ENCODE results near the gene VEGFC. TPM values are rescaled to one million over a fixed set of nuclear protein-coding genes. Genes with fewer than 3 reads are reported as not detected.
A peak's percentile ranks its signal among the peaks of the same experiment; 100 is the strongest.

VEGFC gene
- total RNA-seq, 5 donors from 2014 or later (not counting 1 experiment from before 2014, with no cell fraction given) = 0.13 to 0.18 TPM; not detected in 3

GRCh38 chr4:176800891-176801534, 8.3 kb upstream of the VEGFC start:
- no peaks in the 10 kb centered on the region for H3K4me1 ChIP-seq (ENCODE audit: control insufficient read depth in 1 of 2, extremely low read depth in 1 of 2, insufficient read depth in 2 of 2, low read length in 2 of 2)
- ChIA-PET POLR2A (no interaction called here), CTCF (no interaction called here)
- Mint-ChIP-seq H3K4me3 (no peak overlapping the region), H3K4me1 (no peaks in the 10 kb centered on the region), H3K27ac (no peak overlapping the region), H3K36me3 (no peaks in the 10 kb centered on the region), H3K27me3 (peaks cover 0 to 16% of the 10 kb centered on the region in 2 donors), H3K9me3 (peaks cover 0 to 5% (median 3%) of the 10 kb centered on the region in 3 donors)
- H3K27me3 ChIP-seq (replicated peaks in 1 of 2; ENCODE audit: control insufficient read depth in 2 of 2, extremely low read depth in 1 of 2, insufficient read depth in 2 of 2, low read length in 1 of 2) = no peaks in the 10 kb centered on the region
- H3K36me3 ChIP-seq (ENCODE audit: control insufficient read depth in 2 of 2, extremely low read depth in 1 of 2, insufficient read depth in 1 of 2, low read length in 1 of 2) = no peaks in the 10 kb centered on the region
- no peak overlapping the region for H3K27ac ChIP-seq (ENCODE audit: low read length)
- no peak overlapping the region for H3K4me3 ChIP-seq (ENCODE audit: control insufficient read depth in 1 of 2, extremely low read depth in 1 of 2, low read length in 1 of 2)
- no CpG with 5 or more reads among the region's 2 CpGs for WGBS (ENCODE audit: insufficient coverage)
- DNase-seq (no peak), ATAC-seq (replicated peaks in 1 of 4) (no peak)
- no peaks in the 10 kb centered on the region for H3K9me3 ChIP-seq

GRCh38 chr4:176799653-176800052, 6.9 kb upstream of the VEGFC start:
- peaks cover 4 to 26% of the 10 kb centered on the region in 2 donors for H3K27me3 Mint-ChIP-seq
- WGBS (ENCODE audit: insufficient coverage) = no CpG with 5 or more reads among the region's 2 CpGs
- no peaks in the 10 kb centered on the region for H3K36me3 ChIP-seq (ENCODE audit: control insufficient read depth in 2 of 2, extremely low read depth in 1 of 2, insufficient read depth in 1 of 2, low read length in 1 of 2)

GRCh38 chr4:176798540-176798939, 5.8 kb upstream of the VEGFC start:
- Mint-ChIP-seq H3K36me3 (no peaks in the 10 kb centered on the region), H3K27ac (no peak overlapping the region), H3K4me3 (no peak overlapping the region), H3K4me1 (peaks cover 0 to 1% (median 0%) of the 10 kb centered on the region in 3 donors), H3K9me3 (peaks cover 0 to 4% (median 3%) of the 10 kb centered on the region in 3 donors), H3K27me3 (peaks cover 15 to 37% of the 10 kb centered on the region in 2 donors)
- DNase-seq = no peak
- no peaks in the 10 kb centered on the region for H3K36me3 ChIP-seq (ENCODE audit: control insufficient read depth in 2 of 2, extremely low read depth in 1 of 2, insufficient read depth in 1 of 2, low read length in 1 of 2)
- H3K4me3 ChIP-seq (ENCODE audit: control insufficient read depth in 1 of 2, extremely low read depth in 1 of 2, low read length in 1 of 2) = no peak overlapping the region
- CTCF ChIA-PET = no interaction called here
- no peaks in the 10 kb centered on the region for H3K4me1 ChIP-seq (ENCODE audit: control insufficient read depth in 1 of 2, extremely low read depth in 1 of 2, insufficient read depth in 2 of 2, low read length in 2 of 2)
- peaks cover under 1 to 1% of the 10 kb centered on the region in 2 experiments for H3K27me3 ChIP-seq (replicated peaks in 1 of 2; ENCODE audit: control insufficient read depth in 2 of 2, extremely low read depth in 1 of 2, insufficient read depth in 2 of 2, low read length in 1 of 2)
- no peaks in the 10 kb centered on the region for H3K9me3 ChIP-seq
- H3K27ac ChIP-seq (ENCODE audit: low read length) = no peak overlapping the region
- POLR2A ChIA-PET = no interaction called here
- no peak for ATAC-seq (replicated peaks in 1 of 4)
- WGBS (ENCODE audit: insufficient coverage) = no CpG with 5 or more reads among the region's 1 CpG

More at GRCh38 chr4:176799653-176800052, 6.9 kb upstream of the VEGFC start:
- Mint-ChIP-seq H3K36me3 (no peaks in the 10 kb centered on the region), H3K4me1 (no peaks in the 10 kb centered on the region), H3K9me3 (peaks cover 0 to 4% (median 3%) of the 10 kb centered on the region in 3 donors), H3K27ac (no peak overlapping the region), H3K4me3 (no peak overlapping the region)
- Histone ChIP-seq H3K9me3 (no peaks in the 10 kb centered on the region), H3K4me1 (ENCODE audit: control insufficient read depth in 1 of 2, extremely low read depth in 1 of 2, insufficient read depth in 2 of 2, low read length in 2 of 2) (no peaks in the 10 kb centered on the region), H3K27me3 (replicated peaks in 1 of 2; ENCODE audit: control insufficient read depth in 2 of 2, extremely low read depth in 1 of 2, insufficient read depth in 2 of 2, low read length in 1 of 2) (no peaks in the 10 kb centered on the region), H3K27ac (ENCODE audit: low read length) (no peak overlapping the region), H3K4me3 (ENCODE audit: control insufficient read depth in 1 of 2, extremely low read depth in 1 of 2, low read length in 1 of 2) (no peak overlapping the region)
- CTCF ChIA-PET = no interaction called here
- ATAC-seq (replicated peaks in 1 of 4) (no peak), DNase-seq (no peak)
- POLR2A ChIA-PET = no interaction called here

GRCh38 chr4:176795441-176795840, 2.7 kb upstream of the VEGFC start:
- Mint-ChIP-seq H3K27me3 (peaks cover 33 to 52% of the 10 kb centered on the region in 2 donors), H3K9me3 (peaks cover 0 to 4% (median 3%) of the 10 kb centered on the region in 3 donors), H3K4me3 (no peak overlapping the region), H3K36me3 (no peaks in the 10 kb centered on the region), H3K27ac (no peak overlapping the region), H3K4me1 (peaks cover 8 to 11% (median 9%) of the 10 kb centered on the region in 3 donors)
- Histone ChIP-seq H3K9me3 (no peaks in the 10 kb centered on the region), H3K4me1 (ENCODE audit: control insufficient read depth in 1 of 2, extremely low read depth in 1 of 2, insufficient read depth in 2 of 2, low read length in 2 of 2) (no peaks in the 10 kb centered on the region), H3K4me3 (ENCODE audit: control insufficient read depth in 1 of 2, extremely low read depth in 1 of 2, low read length in 1 of 2) (no peak overlapping the region), H3K36me3 (ENCODE audit: control insufficient read depth in 2 of 2, extremely low read depth in 1 of 2, insufficient read depth in 1 of 2, low read length in 1 of 2) (no peaks in the 10 kb centered on the region), H3K27ac (ENCODE audit: low read length) (no peak overlapping the region), H3K27me3 (replicated peaks in 1 of 2; ENCODE audit: control insufficient read depth in 2 of 2, extremely low read depth in 1 of 2, insufficient read depth in 2 of 2, low read length in 1 of 2) (peaks cover 5 to 16% of the 10 kb centered on the region in 2 experiments)
- ATAC-seq (replicated peaks in 1 of 4) (no peak), DNase-seq (no peak)
- ChIA-PET POLR2A (no interaction called here), CTCF (no interaction called here)
- no CpG with 5 or more reads among the region's 1 CpG for WGBS (ENCODE audit: insufficient coverage)

GRCh38 chr4:176794651-176795050, 1.9 kb upstream of the VEGFC start:
- Histone ChIP-seq H3K36me3 (ENCODE audit: control insufficient read depth in 2 of 2, extremely low read depth in 1 of 2, insufficient read depth in 1 of 2, low read length in 1 of 2) (no peaks in the 10 kb centered on the region), H3K27me3 (replicated peaks in 1 of 2; ENCODE audit: control insufficient read depth in 2 of 2, extremely low read depth in 1 of 2, insufficient read depth in 2 of 2, low read length in 1 of 2) (peaks cover 5 to 16% of the 10 kb centered on the region in 2 experiments), H3K9me3 (no peaks in the 10 kb centered on the region), H3K4me1 (ENCODE audit: control insufficient read depth in 1 of 2, extremely low read depth in 1 of 2, insufficient read depth in 2 of 2, low read length in 2 of 2) (no peaks in the 10 kb centered on the region), H3K4me3 (ENCODE audit: control insufficient read depth in 1 of 2, extremely low read depth in 1 of 2, low read length in 1 of 2) (no peak overlapping the region), H3K27ac (ENCODE audit: low read length) (no peak overlapping the region)
- ChIA-PET CTCF (no interaction called here), POLR2A (no interaction called here)
- Mint-ChIP-seq H3K4me1 (peaks cover 8 to 11% (median 9%) of the 10 kb centered on the region in 3 donors), H3K27me3 (peaks cover 35 to 59% of the 10 kb centered on the region in 2 donors), H3K36me3 (no peaks in the 10 kb centered on the region), H3K4me3 (no peak overlapping the region), H3K27ac (no peak overlapping the region), H3K9me3 (peaks cover 0 to 4% (median 3%) of the 10 kb centered on the region in 3 donors)
- ATAC-seq (replicated peaks in 1 of 4) = no peak
- no peak for DNase-seq
- WGBS (ENCODE audit: insufficient coverage) = no CpG with 5 or more reads among the region's 1 CpG

GRCh38 chr4:176794151-176794550, 1.4 kb upstream of the VEGFC start:
- DNase-seq = no peak
- H3K36me3 Mint-ChIP-seq = no peaks in the 10 kb centered on the region
- Histone ChIP-seq H3K27me3 (replicated peaks in 1 of 2; ENCODE audit: control insufficient read depth in 2 of 2, extremely low read depth in 1 of 2, insufficient read depth in 2 of 2, low read length in 1 of 2) (peaks cover 5 to 16% of the 10 kb centered on the region in 2 experiments), H3K4me1 (ENCODE audit: control insufficient read depth in 1 of 2, extremely low read depth in 1 of 2, insufficient read depth in 2 of 2, low read length in 2 of 2) (no peaks in the 10 kb centered on the region), H3K4me3 (ENCODE audit: control insufficient read depth in 1 of 2, extremely low read depth in 1 of 2, low read length in 1 of 2) (no peak overlapping the region), H3K27ac (ENCODE audit: low read length) (no peak overlapping the region), H3K9me3 (no peaks in the 10 kb centered on the region), H3K36me3 (ENCODE audit: control insufficient read depth in 2 of 2, extremely low read depth in 1 of 2, insufficient read depth in 1 of 2, low read length in 1 of 2) (no peaks in the 10 kb centered on the region)
- H3K4me3 Mint-ChIP-seq = peak overlapping the region in 1 of 3 donors; percentile 68
- WGBS (ENCODE audit: insufficient coverage) = 100% methylated on average over 2 of the region's 4 CpGs
- ChIA-PET CTCF (no interaction called here), POLR2A (no interaction called here)
- ATAC-seq (replicated peaks in 1 of 4) = no peak
- peaks cover 8 to 11% (median 9%) of the 10 kb centered on the region in 3 donors for H3K4me1 Mint-ChIP-seq
- no peak overlapping the region for H3K27ac Mint-ChIP-seq
- H3K27me3 Mint-ChIP-seq = peaks cover 35 to 64% of the 10 kb centered on the region in 2 donors
- peaks cover 0 to 4% (median 3%) of the 10 kb centered on the region in 3 donors for H3K9me3 Mint-ChIP-seq
